ENCODE data around the gene ELOVL6.

Gene ELOVL6

GRCh38 chr4:110022457-110022856 is 176.0 kb downstream of the ELOVL6 start:
- no peak for TF ChIP-seq CTCF (IDR thresholded peaks at IDR 0.05; ENCODE audit: control insufficient read depth, extremely low read depth, insufficient read depth)
- no peak for DNase-seq (ENCODE audit: low read depth)
- no peak overlapping the region for H3K4me3 ChIP-seq (ENCODE audit: low read depth, low read length)

GRCh38 chr4:110020646-110021443 is 177.6 kb downstream of the ELOVL6 start:
- DNase-seq (ENCODE audit: low read depth) = no peak
- TF ChIP-seq CTCF (IDR thresholded peaks at IDR 0.05; ENCODE audit: control insufficient read depth, extremely low read depth, insufficient read depth) = no peak
- H3K4me3 ChIP-seq (ENCODE audit: low read depth, low read length) = no peak overlapping the region

- no peak for DNase-seq (ENCODE audit: low read depth)
- no peak overlapping the region for H3K4me3 ChIP-seq (ENCODE audit: low read depth, low read length)
- no peak for TF ChIP-seq CTCF (IDR thresholded peaks at IDR 0.05; ENCODE audit: control insufficient read depth, extremely low read depth, insufficient read depth)
These were observed 178.3 kb downstream of the ELOVL6 start for GRCh38 chr4:110020139-110020538.

GRCh38 chr4:110019153-110019552 is 179.3 kb downstream of the ELOVL6 start:
- H3K4me3 ChIP-seq (ENCODE audit: low read depth, low read length) = no peak overlapping the region
- no peak for TF ChIP-seq CTCF (IDR thresholded peaks at IDR 0.05; ENCODE audit: control insufficient read depth, extremely low read depth, insufficient read depth)
- DNase-seq (ENCODE audit: low read depth) = no peak

GRCh38 chr4:110014233-110014632 is 184.2 kb downstream of the ELOVL6 start:
- no peak for DNase-seq (ENCODE audit: low read depth)
- H3K4me3 ChIP-seq (ENCODE audit: low read depth, low read length) = no peak overlapping the region
- no peak for TF ChIP-seq CTCF (IDR thresholded peaks at IDR 0.05; ENCODE audit: control insufficient read depth, extremely low read depth, insufficient read depth)

GRCh38 chr4:110012917-110013316 is 185.5 kb downstream of the ELOVL6 start:
- TF ChIP-seq CTCF (IDR thresholded peaks at IDR 0.05; ENCODE audit: control insufficient read depth, extremely low read depth, insufficient read depth) = no peak
- H3K4me3 ChIP-seq (ENCODE audit: low read depth, low read length) = no peak overlapping the region
- DNase-seq (ENCODE audit: low read depth) = no peak

- H3K4me3 ChIP-seq (ENCODE audit: low read depth, low read length) = no peak overlapping the region
- TF ChIP-seq CTCF (IDR thresholded peaks at IDR 0.05; ENCODE audit: control insufficient read depth, extremely low read depth, insufficient read depth) = no peak
- no peak for DNase-seq (ENCODE audit: low read depth)
These were observed 187.6 kb downstream of the ELOVL6 start for GRCh38 chr4:110010797-110011196.

Data from LNCaP clone FGC (cell line).